Effector memory CD8-positive, alpha-beta T cell (primary cell): ENCODE data around the gene NUAK2.
"Not testable (repeated sequence)": the region's sequence is repeated elsewhere in the genome, so short reads cannot be mapped to it uniquely, and the experiment has no call there.

ENCODE experiments used
- ATAC-seq: fragments of 150-1000 bp; cut with Tn5 transposase; replicated peaks from 2 replicates; pipeline ENCODE4 v1.10.0; 2021; ENCODE audit warnings: mild to moderate bottlenecking, moderate library complexity
- DNase-seq, 3 experiments: peaks; one replicate each; pipeline ENCODE4 v3.0.0; 2021
- H3K27ac Mint-ChIP-seq, 2 donors: one replicate each; pipeline ENCODE4 v1.8.0; 2022; ENCODE audit warnings: mild to moderate bottlenecking in 2 of 2, mixed read lengths in 2 of 2, moderate library complexity in 2 of 2
- H3K27me3 Mint-ChIP-seq, 2 donors: one replicate each; pipeline ENCODE4 v1.8.0; 2022; ENCODE audit warnings: mixed read lengths in 2 of 2
- H3K36me3 Mint-ChIP-seq: one replicate; pipeline ENCODE4 v1.8.0; 2022; ENCODE audit warnings: mild to moderate bottlenecking, moderate library complexity, mixed read lengths; ENCODE audit not compliant: insufficient read depth
- H3K4me1 Mint-ChIP-seq, 2 donors: one replicate each; pipeline ENCODE4 v1.8.0; 2022; ENCODE audit warnings: low read depth in 2 of 2, mixed read lengths in 2 of 2
- H3K4me3 Mint-ChIP-seq, 2 donors: one replicate each; pipeline ENCODE4 v1.8.0; 2022; ENCODE audit warnings: mild to moderate bottlenecking in 2 of 2, mixed read lengths in 2 of 2, moderate library complexity in 2 of 2
- H3K9me3 Mint-ChIP-seq, 2 donors: one replicate each; pipeline ENCODE4 v1.8.0; 2022; ENCODE audit warnings: mixed read lengths in 2 of 2
- total RNA-seq, 9 experiments: gene quantifications; one replicate each; lab custom pipeline; 2026; lab: John Stamatoyannopoulos, UW

The NUAK2 gene
- total RNA-seq: 0.30 to 18.8 (median 6.0) reads per million in 9 experiments

GRCh38 chr1:205321162-205321958 lies at the start of gene NUAK2:
Gene NUAK2, minus strand, starts transcription at chr1:205321745. Its CDS starts 117 bp downstream, at chr1:205321628.
- Mint-ChIP-seq H3K4me3 (peak within 1 kb of the TSS; percentile 98 to 99), H3K36me3 (peaks cover 19% of the 10 kb centered on the region), H3K9me3 (no peaks in the 10 kb centered on the region), H3K27ac (peak within 1 kb of the TSS; percentile 89 to 94), H3K4me1 (peaks cover 60 to 63% of the 10 kb centered on the region in 2 donors), H3K27me3 (peaks cover 0 to under 1% of the 10 kb centered on the region in 2 donors)
- DNase-seq (peak; percentile 61 to 70 (median 63)), ATAC-seq (peak; percentile 84)

- Mint-ChIP-seq H3K27me3 (peaks cover 42 to 53% of the 10 kb centered on the region in 2 donors), H3K27ac (no peak overlapping the region), H3K9me3 (no peaks in the 10 kb centered on the region), H3K4me1 (peaks cover 9 to 10% of the 10 kb centered on the region in 2 donors), H3K4me3 (no peak overlapping the region), H3K36me3 (no peaks in the 10 kb centered on the region)
- DNase-seq (no peak), ATAC-seq (no peak)
Observed at GRCh38 chr1:205370780-205371179, 49.2 kb upstream of the NUAK2 start.

GRCh38 chr1:205369701-205370123 lies 48.2 kb upstream of the NUAK2 start:
- ATAC-seq: no peak
- no peak for DNase-seq

GRCh38 chr1:205368478-205368877 lies 46.9 kb upstream of the NUAK2 start:
- Mint-ChIP-seq H3K27me3 (peaks cover 23 to 36% of the 10 kb centered on the region in 2 donors), H3K4me3 (no peak overlapping the region), H3K36me3 (no peaks in the 10 kb centered on the region), H3K27ac (no peak overlapping the region), H3K4me1 (no peaks in the 10 kb centered on the region), H3K9me3 (no peaks in the 10 kb centered on the region)
- ATAC-seq: no peak
- no peak for DNase-seq

More at GRCh38 chr1:205369701-205370123, 48.2 kb upstream of the NUAK2 start:
- no peak overlapping the region for H3K27ac Mint-ChIP-seq
- peaks cover 35 to 49% of the 10 kb centered on the region in 2 donors for H3K27me3 Mint-ChIP-seq
- H3K4me1 Mint-ChIP-seq: peaks cover 9 to 10% of the 10 kb centered on the region in 2 donors
- no peaks in the 10 kb centered on the region for H3K9me3 Mint-ChIP-seq
- H3K4me3 Mint-ChIP-seq: no peak overlapping the region
- H3K36me3 Mint-ChIP-seq: no peaks in the 10 kb centered on the region

GRCh38 chr1:205365945-205366463 lies 44.5 kb upstream of the NUAK2 start:
- Mint-ChIP-seq H3K27me3 (peaks cover 7 to 33% of the 10 kb centered on the region in 2 donors), H3K9me3 (no peaks in the 10 kb centered on the region), H3K36me3 (no peaks in the 10 kb centered on the region), H3K4me3 (no peak overlapping the region), H3K27ac (no peak overlapping the region), H3K4me1 (no peaks in the 10 kb centered on the region)
- ATAC-seq (no peak), DNase-seq (no peak)

- not testable (repeated sequence) for H3K36me3 Mint-ChIP-seq, H3K4me3 Mint-ChIP-seq, H3K4me1 Mint-ChIP-seq, ATAC-seq, DNase-seq, H3K9me3 Mint-ChIP-seq, H3K27ac Mint-ChIP-seq
- peaks cover 4 to 32% of the 10 kb centered on the region in 2 donors for H3K27me3 Mint-ChIP-seq
Observed at GRCh38 chr1:205365086-205365485, 43.5 kb upstream of the NUAK2 start.

- Mint-ChIP-seq H3K4me1 (no peaks in the 10 kb centered on the region), H3K27ac (no peak overlapping the region), H3K9me3 (no peaks in the 10 kb centered on the region), H3K4me3 (no peak overlapping the region), H3K36me3 (no peaks in the 10 kb centered on the region), H3K27me3 (peaks cover 29 to 45% of the 10 kb centered on the region in 2 donors)
- DNase-seq: no peak
- ATAC-seq: no peak
Observed at GRCh38 chr1:205360891-205361290, 39.3 kb upstream of the NUAK2 start.

GRCh38 chr1:205359771-205360565 lies 38.4 kb upstream of the NUAK2 start:
- H3K27me3 Mint-ChIP-seq: peaks cover 29 to 37% of the 10 kb centered on the region in 2 donors
- no peak overlapping the region for H3K27ac Mint-ChIP-seq
- no peaks in the 10 kb centered on the region for H3K36me3 Mint-ChIP-seq
- no peak for DNase-seq
- H3K4me1 Mint-ChIP-seq: no peaks in the 10 kb centered on the region
- H3K4me3 Mint-ChIP-seq: no peak overlapping the region
- ATAC-seq: no peak
- H3K9me3 Mint-ChIP-seq: no peaks in the 10 kb centered on the region

- ATAC-seq (no peak), DNase-seq (no peak)
- peaks cover 29 to 37% of the 10 kb centered on the region in 2 donors for H3K27me3 Mint-ChIP-seq
- H3K36me3 Mint-ChIP-seq: no peaks in the 10 kb centered on the region
- H3K27ac Mint-ChIP-seq: no peak overlapping the region
- H3K4me3 Mint-ChIP-seq: no peak overlapping the region
- H3K4me1 Mint-ChIP-seq: no peaks in the 10 kb centered on the region
- no peaks in the 10 kb centered on the region for H3K9me3 Mint-ChIP-seq
Observed at GRCh38 chr1:205358579-205358978, 37.0 kb upstream of the NUAK2 start.

GRCh38 chr1:205357567-205357966 lies 36.0 kb upstream of the NUAK2 start:
- no peak for ATAC-seq
- H3K27me3 Mint-ChIP-seq: peaks cover 29 to 39% of the 10 kb centered on the region in 2 donors

GRCh38 chr1:205356440-205357139 lies 35.0 kb upstream of the NUAK2 start, which contains the start of gene KLHDC8A:
Gene KLHDC8A, minus strand, starts transcription at chr1:205356922. Its CDS starts 13,318 bp downstream, at chr1:205343604.
- ATAC-seq (no peak), DNase-seq (no peak)
- Mint-ChIP-seq H3K27ac (no peak within 1 kb of the TSS), H3K4me3 (no peak within 1 kb of the TSS), H3K27me3 (peaks cover 29 to 47% of the 10 kb centered on the region in 2 donors), H3K4me1 (no peaks in the 10 kb centered on the region), H3K36me3 (no peaks in the 10 kb centered on the region), H3K9me3 (no peaks in the 10 kb centered on the region)

More at GRCh38 chr1:205357567-205357966, 36.0 kb upstream of the NUAK2 start:
- Mint-ChIP-seq H3K4me1 (no peaks in the 10 kb centered on the region), H3K4me3 (no peak overlapping the region), H3K27ac (no peak overlapping the region), H3K9me3 (no peaks in the 10 kb centered on the region), H3K36me3 (no peaks in the 10 kb centered on the region)
- no peak for DNase-seq

- Mint-ChIP-seq H3K27ac (no peak overlapping the region), H3K36me3 (no peaks in the 10 kb centered on the region), H3K9me3 (no peaks in the 10 kb centered on the region), H3K27me3 (peaks cover 26 to 38% of the 10 kb centered on the region in 2 donors), H3K4me1 (no peaks in the 10 kb centered on the region), H3K4me3 (no peak overlapping the region)
- no peak for ATAC-seq
- DNase-seq: no peak
Observed at GRCh38 chr1:205355075-205355453, 33.5 kb upstream of the NUAK2 start.
